B cell (primary cell): ENCODE results near the gene MYO1E.

Experiments
- EZH2 ChIP-seq: IDR thresholded peaks from 2 replicates; pipeline ENCODE4 v1.6.1; 2012; ENCODE audit warnings: borderline replicate concordance, low read depth, mild to moderate bottlenecking, moderate library complexity, low read length; ENCODE audit not compliant: insufficient read depth, poor library complexity, severe bottlenecking
- TF ChIP-seq, protein P1 (sequence below): fragments of 200-600 bp; IDR thresholded peaks from one replicate; pipeline ENCODE4 v1.8.0; 2022; ENCODE audit warnings: antibody characterized with exemption, mild to moderate bottlenecking

DNA sequence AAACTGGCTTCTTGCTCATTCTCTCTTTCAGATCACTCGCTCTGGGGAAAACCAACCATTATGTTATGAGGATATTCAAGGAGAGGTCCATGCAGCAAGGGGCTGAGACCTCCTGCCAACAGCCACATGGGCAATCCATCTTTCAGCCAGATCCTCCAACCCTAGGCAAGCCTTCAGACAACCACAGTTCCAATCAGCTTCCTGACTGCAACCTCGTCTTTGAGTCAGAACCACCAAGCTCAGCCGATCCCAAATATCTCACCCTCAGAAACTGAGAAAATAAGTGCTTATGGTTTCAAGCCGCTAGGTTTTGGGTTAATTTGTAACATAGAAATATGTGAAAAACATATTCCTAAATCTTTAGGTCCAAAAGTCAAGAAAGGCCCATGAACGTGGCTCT lies 155.8 kb downstream of the MYO1E start:
- TF ChIP-seq, protein P1, sequence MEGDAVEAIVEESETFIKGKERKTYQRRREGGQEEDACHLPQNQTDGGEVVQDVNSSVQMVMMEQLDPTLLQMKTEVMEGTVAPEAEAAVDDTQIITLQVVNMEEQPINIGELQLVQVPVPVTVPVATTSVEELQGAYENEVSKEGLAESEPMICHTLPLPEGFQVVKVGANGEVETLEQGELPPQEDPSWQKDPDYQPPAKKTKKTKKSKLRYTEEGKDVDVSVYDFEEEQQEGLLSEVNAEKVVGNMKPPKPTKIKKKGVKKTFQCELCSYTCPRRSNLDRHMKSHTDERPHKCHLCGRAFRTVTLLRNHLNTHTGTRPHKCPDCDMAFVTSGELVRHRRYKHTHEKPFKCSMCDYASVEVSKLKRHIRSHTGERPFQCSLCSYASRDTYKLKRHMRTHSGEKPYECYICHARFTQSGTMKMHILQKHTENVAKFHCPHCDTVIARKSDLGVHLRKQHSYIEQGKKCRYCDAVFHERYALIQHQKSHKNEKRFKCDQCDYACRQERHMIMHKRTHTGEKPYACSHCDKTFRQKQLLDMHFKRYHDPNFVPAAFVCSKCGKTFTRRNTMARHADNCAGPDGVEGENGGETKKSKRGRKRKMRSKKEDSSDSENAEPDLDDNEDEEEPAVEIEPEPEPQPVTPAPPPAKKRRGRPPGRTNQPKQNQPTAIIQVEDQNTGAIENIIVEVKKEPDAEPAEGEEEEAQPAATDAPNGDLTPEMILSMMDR, result no peak
- no peak for TF ChIP-seq EZH2
